MM.1S (cell line): ENCODE measurements around the gene MSX2.

ENCODE experiments used
- DNase-seq: peaks from one replicate; pipeline ENCODE4 v3.0.0-alpha.2; 2015
- H2AFZ ChIP-seq: fragments of 300-600 bp; sonication (generic); 2 replicates; pipeline ENCODE4 v1.6.0; 2016; ENCODE audit warnings: antibody characterized with exemption, low read length
- H3F3A ChIP-seq: fragments of 300-600 bp; sonication (generic); 2 replicates; pipeline ENCODE4 v1.6.1; 2016; ENCODE audit warnings: mild to moderate bottlenecking, antibody characterized with exemption, low read length, moderate library complexity, mixed read lengths; ENCODE audit not compliant: insufficient read depth
- H3K27ac ChIP-seq: fragments of 300-600 bp; sonication (generic); 2 replicates; pipeline ENCODE4 v1.5.1; 2016; ENCODE audit warnings: mild to moderate bottlenecking, low read length
- H3K27me3 ChIP-seq: fragments of 300-600 bp; sonication (generic); replicated peaks from 2 replicates; pipeline ENCODE4 v1.6.0; 2016; ENCODE audit warnings: low read length; ENCODE audit not compliant: insufficient read depth
- H3K36me3 ChIP-seq: fragments of 300-600 bp; sonication (generic); replicated peaks from 2 replicates; pipeline ENCODE4 v1.6.1; 2016; ENCODE audit warnings: mild to moderate bottlenecking, low read length, mixed read lengths; ENCODE audit not compliant: insufficient read depth
- H3K4me1 ChIP-seq: fragments of 300-600 bp; sonication (generic); 2 replicates; pipeline ENCODE4 v1.6.1; 2016; ENCODE audit warnings: low read length, mixed read lengths
- H3K4me2 ChIP-seq: fragments of 300-600 bp; sonication (generic); 2 replicates; pipeline ENCODE4 v1.6.0; 2016; ENCODE audit warnings: low read depth, low read length
- H3K4me3 ChIP-seq: fragments of 300-600 bp; sonication (generic); 2 replicates; pipeline ENCODE4 v1.5.1; 2016; ENCODE audit warnings: low read length, mixed read lengths
- H3K79me2 ChIP-seq: fragments of 300-600 bp; sonication (generic); 2 replicates; pipeline ENCODE4 v1.6.1; 2016; ENCODE audit warnings: mixed run types, low read length, mixed read lengths
- H3K9ac ChIP-seq: fragments of 300-600 bp; sonication (generic); 2 replicates; pipeline ENCODE4 v1.6.1; 2016; ENCODE audit warnings: low read length, mixed read lengths
- H3K9me2 ChIP-seq: fragments of 300-600 bp; sonication (generic); replicated peaks from 2 replicates; pipeline ENCODE4 v1.6.1; 2016; ENCODE audit warnings: mild to moderate bottlenecking, low read length, mixed read lengths; ENCODE audit not compliant: insufficient read depth
- H3K9me3 ChIP-seq: fragments of 300-600 bp; sonication (generic); replicated peaks from 2 replicates; pipeline ENCODE4 v1.6.1; 2016; ENCODE audit warnings: mild to moderate bottlenecking, low read length, mixed read lengths; ENCODE audit not compliant: insufficient read depth
- H4K20me1 ChIP-seq: fragments of 300-600 bp; sonication (generic); 2 replicates; pipeline ENCODE4 v1.6.1; 2016; ENCODE audit warnings: mild to moderate bottlenecking, low read length, moderate library complexity, mixed read lengths; ENCODE audit not compliant: insufficient read depth
- EZH2 ChIP-seq: fragments of 300-600 bp; sonication (generic); optimal IDR thresholded peaks from 2 replicates; pipeline ENCODE3; 2017; ENCODE audit warnings: low read depth, mild to moderate bottlenecking, antibody characterized with exemption, low read length, mixed read lengths
- EZH2phosphoT487 ChIP-seq: fragments of 300-600 bp; sonication (generic); IDR thresholded peaks from 2 replicates; pipeline ENCODE4 v1.6.1; 2018; ENCODE audit warnings: antibody characterized with exemption, low read length
- TF ChIP-seq, protein P1 (sequence below): fragments of 300-600 bp; sonication (generic); IDR thresholded peaks from 2 replicates; pipeline ENCODE4 v1.5.1; 2016; ENCODE audit warnings: antibody characterized with exemption, low read length, mixed read lengths

The MSX2 gene

DNA sequence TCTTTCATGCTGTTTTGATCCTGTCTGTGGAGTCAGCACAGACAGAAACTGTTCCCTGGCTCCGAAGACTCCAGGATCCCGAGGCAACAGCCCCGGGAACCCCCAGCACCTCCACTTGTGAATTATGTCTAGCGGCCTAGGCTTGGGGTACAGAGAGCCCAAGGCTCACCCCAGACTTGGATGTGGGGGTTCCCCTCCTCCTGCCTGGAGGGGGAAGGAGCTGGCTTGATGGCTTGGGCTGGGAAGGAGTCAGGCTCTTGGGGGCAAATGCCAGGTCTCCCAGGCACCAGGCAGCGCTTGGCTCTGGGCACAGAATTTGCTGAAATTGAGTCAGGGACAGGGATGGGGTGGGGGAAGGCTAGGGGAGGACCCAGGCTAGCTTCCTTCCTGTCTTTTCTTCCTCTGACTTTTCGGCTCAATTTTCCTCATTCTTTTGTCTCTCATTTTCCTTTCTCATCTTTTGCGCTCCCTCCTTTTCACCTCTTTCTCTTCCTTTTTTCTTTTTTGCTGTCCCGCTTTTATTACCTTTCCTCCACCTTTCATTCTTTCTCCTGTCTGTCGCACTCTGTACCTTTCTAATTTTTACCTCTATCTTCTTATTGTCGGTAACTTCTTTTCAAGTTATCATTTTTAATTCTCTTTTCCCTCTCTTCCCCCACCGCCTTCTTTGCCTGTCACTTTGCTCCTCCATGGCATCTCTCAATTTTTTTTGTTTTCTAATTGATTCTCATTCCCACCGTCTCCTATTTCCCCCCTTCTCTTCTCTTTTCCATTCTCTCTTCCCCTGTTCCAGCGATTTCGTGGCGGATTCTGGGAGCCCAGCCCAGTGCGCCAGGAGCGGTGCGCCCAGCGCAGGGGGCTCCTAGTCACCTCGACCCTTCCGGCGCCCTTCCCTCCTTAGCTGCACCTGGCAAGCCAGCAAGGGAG lies 10.5 kb downstream of the MSX2 start:
- H2AFZ ChIP-seq, result no peak overlapping the region
- no peaks in the 10 kb centered on the region for H4K20me1 ChIP-seq
- H3K36me3 ChIP-seq, result no peaks in the 10 kb centered on the region
- TF ChIP-seq EZH2phosphoT487 (no peak), EZH2 (no peak)
- TF ChIP-seq, protein P1, sequence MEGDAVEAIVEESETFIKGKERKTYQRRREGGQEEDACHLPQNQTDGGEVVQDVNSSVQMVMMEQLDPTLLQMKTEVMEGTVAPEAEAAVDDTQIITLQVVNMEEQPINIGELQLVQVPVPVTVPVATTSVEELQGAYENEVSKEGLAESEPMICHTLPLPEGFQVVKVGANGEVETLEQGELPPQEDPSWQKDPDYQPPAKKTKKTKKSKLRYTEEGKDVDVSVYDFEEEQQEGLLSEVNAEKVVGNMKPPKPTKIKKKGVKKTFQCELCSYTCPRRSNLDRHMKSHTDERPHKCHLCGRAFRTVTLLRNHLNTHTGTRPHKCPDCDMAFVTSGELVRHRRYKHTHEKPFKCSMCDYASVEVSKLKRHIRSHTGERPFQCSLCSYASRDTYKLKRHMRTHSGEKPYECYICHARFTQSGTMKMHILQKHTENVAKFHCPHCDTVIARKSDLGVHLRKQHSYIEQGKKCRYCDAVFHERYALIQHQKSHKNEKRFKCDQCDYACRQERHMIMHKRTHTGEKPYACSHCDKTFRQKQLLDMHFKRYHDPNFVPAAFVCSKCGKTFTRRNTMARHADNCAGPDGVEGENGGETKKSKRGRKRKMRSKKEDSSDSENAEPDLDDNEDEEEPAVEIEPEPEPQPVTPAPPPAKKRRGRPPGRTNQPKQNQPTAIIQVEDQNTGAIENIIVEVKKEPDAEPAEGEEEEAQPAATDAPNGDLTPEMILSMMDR, result no peak
- H3K27me3 ChIP-seq, result peaks cover 30% of the 10 kb centered on the region
- no peaks in the 10 kb centered on the region for H3K9me2 ChIP-seq
- H3K4me2 ChIP-seq, result peak overlapping the region; percentile 62; the same call in 1 of the 2 replicates
- no peaks in the 10 kb centered on the region for H3K79me2 ChIP-seq
- H3K4me3 ChIP-seq, result no peak overlapping the region
- H3F3A ChIP-seq, result no peaks in the 10 kb centered on the region
- DNase-seq, result no peak
- H3K4me1 ChIP-seq, result no peaks in the 10 kb centered on the region
- no peaks in the 10 kb centered on the region for H3K9me3 ChIP-seq
- H3K9ac ChIP-seq, result no peak overlapping the region
- H3K27ac ChIP-seq, result no peak overlapping the region

DNA sequence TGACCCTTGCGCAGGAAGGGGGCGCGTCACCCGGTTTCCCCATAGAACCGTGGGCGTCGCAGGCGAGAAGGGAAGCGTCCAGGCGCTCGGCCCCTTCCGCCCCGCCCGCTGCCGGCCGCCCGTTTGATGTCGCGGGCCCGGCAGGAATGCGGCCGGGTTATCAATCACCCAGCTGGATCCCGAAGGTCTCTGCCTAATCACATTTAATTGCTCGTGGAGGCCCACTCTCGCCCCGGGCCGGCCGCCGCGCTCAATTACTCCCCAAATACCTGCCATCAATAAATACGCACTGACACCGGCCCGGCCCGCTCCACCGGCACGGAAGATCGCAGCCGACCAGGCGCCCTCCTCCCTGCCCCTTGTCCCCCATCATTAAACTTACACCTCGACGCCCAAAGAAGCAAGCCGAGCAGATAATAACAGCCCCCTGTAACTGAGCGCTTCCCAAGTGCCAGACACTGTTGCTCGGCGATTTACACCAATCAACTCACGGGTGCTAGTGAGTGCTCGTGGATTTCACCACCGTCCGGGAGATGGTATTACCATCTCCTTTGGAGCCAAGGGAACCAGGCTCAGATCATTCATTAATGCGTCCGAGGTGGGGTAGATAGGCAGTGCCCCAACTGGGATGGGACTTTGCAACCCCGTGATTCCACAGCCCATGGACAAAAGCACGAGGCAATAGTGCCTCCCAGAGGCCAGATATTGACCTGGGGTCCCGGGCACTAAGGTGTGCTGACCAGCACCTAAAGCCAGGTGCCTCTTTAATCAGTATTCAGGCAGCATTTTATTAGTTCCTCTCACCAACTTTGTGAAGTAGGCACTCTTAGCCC lies 11.3 kb downstream of the MSX2 start:
- no peaks in the 10 kb centered on the region for H3K79me2 ChIP-seq
- H3K27ac ChIP-seq, result no peak overlapping the region
- DNase-seq, result peak; percentile 28
- H3K27me3 ChIP-seq, result peaks cover 30% of the 10 kb centered on the region
- H3K9me2 ChIP-seq, result no peaks in the 10 kb centered on the region
- H4K20me1 ChIP-seq, result no peaks in the 10 kb centered on the region
- H3K4me1 ChIP-seq, result no peaks in the 10 kb centered on the region
- TF ChIP-seq, protein P1, result peak; percentile 45
- TF ChIP-seq EZH2, result no peak
- H3K4me3 ChIP-seq, result peak overlapping the region; percentile 37
- no peaks in the 10 kb centered on the region for H3K36me3 ChIP-seq
- peak overlapping the region; percentile 51; the same call in 1 of the 2 replicates for H2AFZ ChIP-seq
- no peaks in the 10 kb centered on the region for H3F3A ChIP-seq
- H3K9me3 ChIP-seq, result no peaks in the 10 kb centered on the region
- H3K9ac ChIP-seq, result no peak overlapping the region
- peak overlapping the region; percentile 62 for H3K4me2 ChIP-seq

DNA sequence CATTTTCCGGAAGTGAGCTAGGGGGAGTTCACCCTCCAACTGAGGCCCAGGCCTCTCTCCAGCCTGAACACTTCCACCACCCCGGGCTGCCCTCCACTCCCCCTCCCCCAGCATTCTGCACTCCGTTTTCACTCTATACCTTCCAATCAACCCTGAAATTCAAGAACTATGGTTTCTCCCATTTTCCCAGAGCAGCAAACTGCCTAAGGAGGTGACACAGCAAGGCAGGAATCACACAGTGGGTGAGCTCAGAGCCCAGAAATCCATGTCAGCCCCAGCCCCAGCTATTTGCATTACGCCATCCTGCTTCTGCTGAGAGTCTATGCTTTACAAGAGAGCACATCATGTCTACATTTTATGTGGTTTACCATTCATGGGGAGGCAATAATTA lies 11.9 kb downstream of the MSX2 start:
- Histone ChIP-seq H3K27ac (no peak overlapping the region), H3K4me1 (no peaks in the 10 kb centered on the region), H3K36me3 (no peaks in the 10 kb centered on the region), H3K4me3 (no peak overlapping the region), H3K4me2 (no peak overlapping the region), H3F3A (no peaks in the 10 kb centered on the region), H2AFZ (no peak overlapping the region), H3K79me2 (no peaks in the 10 kb centered on the region), H4K20me1 (no peaks in the 10 kb centered on the region), H3K9me3 (no peaks in the 10 kb centered on the region), H3K9ac (no peak overlapping the region), H3K27me3 (peaks cover 30% of the 10 kb centered on the region), H3K9me2 (no peaks in the 10 kb centered on the region)
- DNase-seq, result no peak
- TF ChIP-seq, protein P1, result no peak
- no peak for TF ChIP-seq EZH2phosphoT487
- no peak for TF ChIP-seq EZH2
